GM19328 (cell line): ENCODE data around the gene SEMA6D.
"Not testable (repeated sequence)": the region's sequence is repeated elsewhere in the genome, so short reads cannot be mapped to it uniquely, and the experiment has no call there.

ENCODE experiments used
- ATAC-seq: cut with Tn5 transposase; IDR thresholded peaks from one replicate; pipeline ENCODE4 v1.9.1; 2021; ENCODE audit warnings: mild to moderate bottlenecking, moderate library complexity; ENCODE audit not compliant: unreplicated experiment

Gene SEMA6D

GRCh38 chr15:47715856-47716445, 1.4 kb upstream of the SEMA6D start:
- no peak for ATAC-seq

DNA sequence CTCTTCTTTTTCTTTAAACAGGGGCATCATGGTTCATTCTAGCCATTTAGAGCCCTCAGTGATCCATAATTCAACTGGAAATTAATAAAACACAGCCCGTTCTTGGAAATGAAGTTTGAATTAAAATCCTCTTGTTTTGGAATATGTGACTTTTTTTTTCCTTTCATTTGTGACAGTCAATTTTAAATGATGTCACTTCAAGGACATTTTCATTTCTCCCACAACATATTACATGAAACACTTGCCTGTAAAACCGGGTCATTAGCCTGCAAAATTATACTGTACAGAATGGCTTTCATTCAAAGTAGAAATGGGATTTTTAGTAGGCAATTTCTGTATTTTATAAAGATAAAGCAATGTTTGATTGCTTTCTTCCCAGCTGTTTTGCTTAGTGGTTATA, 789 bp upstream of the SEMA6D start:
- no peak for ATAC-seq

GRCh38 chr15:47718497-47719437, 1.5 kb downstream of the SEMA6D start:
- no peak for ATAC-seq

DNA sequence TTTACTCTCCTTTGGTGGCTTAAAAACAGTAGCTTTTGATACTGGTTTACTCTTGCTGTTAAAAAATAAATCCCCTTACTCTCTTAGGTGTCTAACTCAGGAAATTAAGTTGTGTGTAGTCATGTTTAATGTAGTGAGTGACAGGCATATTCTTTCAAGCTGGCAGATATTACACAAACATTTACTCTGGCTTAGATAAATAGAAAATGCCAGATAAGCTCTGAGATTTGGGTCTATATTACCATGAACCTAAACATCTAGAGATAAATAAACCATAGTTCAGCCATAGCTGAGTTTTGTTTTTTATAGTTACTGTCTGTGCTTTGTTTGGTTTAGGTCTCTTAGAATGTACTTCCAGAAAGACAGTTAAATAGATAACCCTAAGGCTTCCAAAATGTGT, 2.4 kb downstream of the SEMA6D start:
- ATAC-seq = no peak

DNA sequence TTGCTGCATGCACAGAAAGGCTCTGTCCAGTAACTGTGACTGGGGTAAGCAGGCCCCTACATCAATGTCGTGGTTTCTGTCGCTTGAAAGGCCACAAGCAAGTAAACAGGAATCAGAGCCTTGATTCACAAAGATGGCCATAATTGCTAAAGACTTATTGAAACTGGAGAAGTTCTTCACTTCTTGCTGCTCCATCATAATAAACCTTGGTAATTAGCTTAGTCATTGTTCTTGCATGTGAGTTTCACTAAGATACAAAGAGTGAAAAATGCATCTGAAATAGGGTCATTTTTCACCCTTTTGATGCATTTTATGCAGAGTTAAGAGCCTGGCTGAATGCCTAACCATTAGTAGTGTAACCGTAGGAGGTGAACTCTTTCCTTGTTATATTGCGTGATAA, 3.2 kb downstream of the SEMA6D start:
- ATAC-seq = no peak

- ATAC-seq = no peak
Observed at GRCh38 chr15:47721676-47722075, 4.4 kb downstream of the SEMA6D start.

DNA sequence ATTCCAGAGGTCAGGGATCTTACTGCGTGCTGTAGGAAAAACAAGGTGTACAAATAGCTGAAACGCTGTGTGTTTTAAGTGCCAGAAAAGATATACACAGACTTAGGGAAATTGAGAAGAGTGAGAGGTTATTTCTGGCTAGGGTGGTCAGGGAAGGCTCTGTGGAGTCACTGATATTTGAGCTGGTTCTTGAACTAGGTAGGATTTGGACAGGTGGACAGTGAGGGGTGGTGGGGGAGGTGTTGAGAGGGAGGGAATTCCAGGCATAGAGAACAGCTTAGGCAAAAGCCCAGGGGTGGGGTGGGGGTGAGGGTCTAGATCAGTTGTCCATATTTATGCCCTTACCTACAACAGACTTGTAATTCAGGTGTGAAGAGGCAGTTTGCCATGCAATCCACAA, 7.0 kb downstream of the SEMA6D start:
- ATAC-seq = no peak

DNA sequence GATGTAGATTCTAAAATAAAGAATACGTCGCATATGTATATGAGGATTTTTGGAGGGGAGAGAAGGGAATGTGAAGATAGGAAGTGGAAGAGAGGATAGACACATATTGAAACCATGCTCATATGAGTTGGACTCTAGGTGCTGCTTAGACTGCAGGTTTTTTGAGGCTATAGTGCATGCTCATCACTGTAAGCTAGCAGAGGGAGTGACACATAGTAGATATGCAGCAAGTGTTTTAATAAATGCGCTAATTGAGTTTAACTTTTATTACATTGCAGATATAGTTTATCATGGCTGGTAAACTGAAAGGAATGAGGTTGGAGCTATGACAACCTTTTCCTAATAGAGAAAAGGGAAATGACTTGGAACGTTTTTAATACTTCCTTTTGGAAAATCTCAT, 7.7 kb downstream of the SEMA6D start:
- ATAC-seq = no peak

GRCh38 chr15:47725906-47726305, 8.6 kb downstream of the SEMA6D start:
- ATAC-seq = no peak

- ATAC-seq = no peak
Observed at GRCh38 chr15:47726399-47726823, 9.1 kb downstream of the SEMA6D start.

DNA sequence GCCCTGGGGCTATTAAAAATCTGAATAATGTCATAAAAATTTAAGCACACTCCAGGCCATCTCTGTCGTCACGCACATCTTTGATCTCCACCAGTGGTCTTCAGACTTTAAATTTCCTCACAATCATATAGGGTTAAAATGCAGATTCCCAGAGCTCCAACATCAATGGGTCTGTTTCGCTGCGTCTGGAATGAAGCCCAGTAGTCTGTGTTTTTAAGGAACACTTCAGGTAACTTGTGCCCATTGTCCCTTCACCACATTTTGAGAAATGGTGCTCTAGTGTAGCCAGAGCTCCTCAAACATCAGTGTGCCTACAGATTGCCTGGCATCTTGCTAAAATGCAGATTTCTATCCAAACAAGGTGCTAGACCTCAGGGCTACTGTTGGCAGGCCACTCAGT, 9.8 kb downstream of the SEMA6D start:
- no peak for ATAC-seq

GRCh38 chr15:47727676-47728075, 10.4 kb downstream of the SEMA6D start:
- ATAC-seq = no peak

DNA sequence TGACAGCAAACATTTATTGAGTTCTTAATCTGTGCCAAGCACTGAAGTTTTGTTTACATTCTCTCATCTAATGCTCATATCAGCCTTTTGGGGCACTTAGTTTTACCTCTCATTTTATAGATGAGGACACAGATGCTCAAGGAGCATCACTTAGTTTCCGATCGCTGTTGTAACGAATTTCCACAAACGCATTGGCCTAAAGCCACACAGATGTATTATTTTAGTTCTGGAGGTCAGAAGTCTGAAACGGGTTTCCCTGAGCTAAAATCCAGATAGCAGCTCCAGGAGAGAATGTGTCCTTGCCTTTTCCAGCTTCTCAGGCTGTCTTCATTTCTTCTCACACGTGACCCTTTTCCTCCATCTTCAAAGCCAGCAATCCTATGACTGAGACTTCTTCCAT, 11.1 kb downstream of the SEMA6D start:
- no peak for ATAC-seq

DNA sequence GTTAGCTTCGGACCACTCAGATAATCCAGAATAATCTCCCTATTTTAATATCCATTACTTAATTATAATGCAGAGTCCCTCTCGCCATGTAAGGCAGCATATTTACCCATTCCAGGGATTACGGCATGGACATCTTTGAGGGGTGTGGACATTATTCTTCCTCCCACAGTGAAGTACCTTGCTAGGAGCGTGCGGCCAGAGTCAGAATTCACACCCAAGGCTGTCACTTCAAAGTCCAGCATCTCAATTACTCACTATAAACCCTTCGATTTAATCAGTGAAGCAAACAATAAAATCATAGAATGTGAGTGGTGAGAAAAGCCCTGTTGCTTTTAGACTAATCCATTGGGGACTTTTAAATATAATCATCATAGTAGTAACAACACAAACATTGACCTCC, 11.6 kb downstream of the SEMA6D start:
- ATAC-seq = no peak

DNA sequence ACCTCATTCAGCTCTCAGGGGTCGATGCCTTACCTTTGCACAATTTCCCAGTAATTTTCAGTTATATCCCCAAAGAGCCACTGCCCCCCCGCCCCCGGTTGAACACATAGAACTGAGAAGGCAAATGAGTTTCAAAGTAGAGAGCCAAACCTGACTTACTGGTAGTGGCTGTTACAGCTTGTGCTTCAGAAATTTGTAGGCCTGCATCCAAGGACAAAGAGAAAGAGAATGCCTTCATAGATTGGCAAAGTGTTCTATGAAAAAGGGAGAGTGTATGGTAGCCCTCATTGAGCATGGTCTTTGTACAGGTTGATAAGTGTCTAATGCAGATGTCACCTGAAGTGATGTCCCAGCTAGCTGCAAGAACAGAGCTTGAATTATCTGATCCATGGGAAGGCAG, 13.9 kb downstream of the SEMA6D start:
- no peak for ATAC-seq

GRCh38 chr15:47732248-47732647, 14.9 kb downstream of the SEMA6D start:
- ATAC-seq = no peak

- ATAC-seq = no peak
Observed at GRCh38 chr15:47733085-47733484, 15.8 kb downstream of the SEMA6D start.

DNA sequence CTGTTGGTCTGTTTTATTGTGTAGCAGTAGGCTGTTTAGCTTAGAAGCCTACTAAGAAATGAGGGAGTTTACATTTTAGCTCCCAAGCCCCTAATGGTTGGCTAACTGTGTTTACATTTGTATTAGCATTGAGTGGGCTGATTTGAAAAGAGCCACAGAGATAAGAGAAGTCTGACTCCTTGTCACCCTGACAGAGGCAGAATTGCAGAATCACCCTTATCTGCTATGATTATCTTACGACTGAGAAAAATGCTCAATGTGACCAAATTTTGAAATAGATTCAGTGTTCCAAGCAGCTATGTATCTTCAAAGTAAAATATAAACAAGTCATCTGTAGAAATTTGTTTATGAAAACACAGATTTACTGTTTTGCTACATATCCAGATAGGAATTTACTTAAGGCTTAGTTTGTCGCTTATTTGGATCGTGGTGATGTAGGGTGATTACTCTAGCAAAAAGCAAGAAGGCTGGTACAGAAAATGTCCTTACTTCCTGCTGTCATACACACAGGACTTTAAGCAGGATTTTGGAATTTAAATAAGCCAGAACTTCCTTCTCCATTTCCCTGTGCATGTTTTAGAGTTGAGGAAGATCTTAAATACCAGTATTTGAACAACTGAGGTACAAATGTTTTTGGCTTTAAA, 19.0 kb downstream of the SEMA6D start:
- ATAC-seq = no peak

DNA sequence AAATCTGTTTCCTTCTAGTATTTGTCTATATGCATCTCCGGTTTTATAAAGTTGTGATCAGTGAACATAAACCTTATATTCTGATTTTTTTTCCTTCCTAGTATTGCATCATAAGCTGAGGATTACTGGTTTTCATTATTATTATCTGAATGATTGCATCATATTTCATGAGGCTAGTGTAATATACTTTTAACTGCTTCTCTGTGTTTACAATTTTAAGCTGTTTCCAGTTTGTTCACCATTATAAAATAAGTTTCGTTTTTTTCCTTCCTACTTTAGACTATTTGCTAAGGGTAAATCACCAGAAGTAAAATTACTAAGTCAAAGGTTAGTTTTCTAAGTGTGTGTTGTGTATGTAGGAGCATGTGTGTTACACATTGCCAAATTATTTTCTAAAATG, 20.2 kb downstream of the SEMA6D start:
- no peak for ATAC-seq

DNA sequence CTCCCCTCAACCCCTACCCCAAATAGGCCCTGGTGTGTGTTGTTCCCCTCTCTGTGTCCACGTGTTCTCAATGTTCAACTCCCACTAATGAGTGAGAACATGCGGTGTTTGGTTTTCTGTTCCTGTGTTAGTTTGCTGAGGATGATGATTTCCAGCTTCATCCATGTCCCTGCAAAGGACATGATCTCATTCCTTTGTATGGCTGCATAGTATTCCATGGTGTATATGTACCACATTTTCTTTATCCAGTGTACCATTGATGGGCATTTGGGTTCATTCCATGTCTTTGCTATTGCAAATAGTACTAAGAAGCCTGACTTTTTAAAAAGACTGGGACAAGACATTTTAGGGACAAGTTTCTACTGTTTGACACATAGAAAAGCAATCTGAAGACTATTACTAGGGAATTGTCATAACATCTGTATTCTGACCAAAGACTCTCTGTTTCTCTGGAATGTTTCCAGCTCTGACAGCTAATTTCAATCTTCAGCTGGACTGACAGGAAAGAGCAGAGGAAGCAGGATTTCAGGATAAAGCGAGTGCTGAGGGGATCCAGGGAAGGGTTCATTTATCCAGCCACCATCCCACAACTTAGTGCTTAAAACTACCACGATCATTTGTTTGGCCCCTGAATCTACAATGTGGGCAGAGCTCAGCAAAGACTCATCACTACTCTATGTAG, 21.0 kb downstream of the SEMA6D start:
- ATAC-seq = not testable (repeated sequence)

DNA sequence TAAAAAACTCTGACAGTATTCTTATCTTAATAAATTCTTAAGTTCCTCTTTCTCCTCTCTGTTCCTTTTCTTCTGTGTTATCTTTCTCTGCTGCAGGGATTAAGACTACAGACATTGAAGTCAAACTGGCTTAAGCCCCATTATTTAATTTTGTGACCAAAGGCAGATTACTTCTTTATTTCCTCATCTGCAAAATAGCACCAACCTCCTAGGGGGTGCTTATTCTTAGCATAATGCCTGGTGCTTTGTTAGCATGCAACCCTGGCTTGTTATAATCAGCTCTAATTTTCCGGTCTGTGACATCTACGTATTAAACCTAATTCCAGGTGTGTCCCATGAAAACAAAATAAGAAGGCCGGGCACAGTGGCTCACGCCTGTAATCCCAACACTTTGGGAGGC, 23.8 kb downstream of the SEMA6D start:
- no peak for ATAC-seq
